ENCODE measurements around the gene ARMCX4.

GRCh38 chrX:101450961-101451360 lies 34.3 kb upstream of the ARMCX4 start:
- TF ChIP-seq EGR1 (IDR thresholded peaks at IDR 0.05; ENCODE audit: borderline replicate concordance, low read depth, low read length): no peak
- no peak for TF ChIP-seq RAD21 (IDR thresholded peaks at IDR 0.05 in 1 of 2, conservative IDR thresholded peaks at IDR 0.05 in 1 of 2; ENCODE audit: low read depth in 2 of 2, low read length in 2 of 2)
- no peak for TF ChIP-seq SIN3A (conservative IDR thresholded peaks at IDR 0.05 in 1 of 2, IDR thresholded peaks at IDR 0.05 in 1 of 2; ENCODE audit: low read depth in 1 of 2, low read length in 2 of 2)
- TF ChIP-seq POLR2A (IDR thresholded peaks at IDR 0.05; ENCODE audit: control extremely low read depth in 1 of 2, low read depth in 2 of 2, low read length in 2 of 2): no peak
- no peak for TF ChIP-seq CTCF (IDR thresholded peaks at IDR 0.05; ENCODE audit: control extremely low read depth in 1 of 3, insufficient read depth in 1 of 3, low read depth in 1 of 3, low read length in 3 of 3)
- no peak for TF ChIP-seq MAX (IDR thresholded peaks at IDR 0.05)
- no peak for TF ChIP-seq TBP (IDR thresholded peaks at IDR 0.05; ENCODE audit: low read depth, low read length)
- no peak for TF ChIP-seq YY1 (IDR thresholded peaks at IDR 0.05; ENCODE audit: low read depth, low read length)
- no peak for TF ChIP-seq CREB1 (IDR thresholded peaks at IDR 0.05)
- no peak for TF ChIP-seq EP300 (IDR thresholded peaks at IDR 0.05; ENCODE audit: borderline replicate concordance in 1 of 2, low read depth in 2 of 2, low read length in 2 of 2)
- TF ChIP-seq JUN (IDR thresholded peaks at IDR 0.05; ENCODE audit: low read depth, low read length): no peak
- no peak for TF ChIP-seq SIRT6 (IDR thresholded peaks at IDR 0.05; ENCODE audit: low read length)
- no peak for TF ChIP-seq EZH2 (IDR thresholded peaks at IDR 0.05; ENCODE audit: low read depth, low read length, severe bottlenecking)

All from H1 (cell line).